NCI-H524 (cell line): ENCODE measurements around the gene PLAU.
A peak's percentile ranks its signal among the peaks of the same experiment; 100 is the strongest.
"Not testable (repeated sequence)": the region's sequence is repeated elsewhere in the genome, so short reads cannot be mapped to it uniquely, and the experiment has no call there.

Experiments used
- DNase-seq, 2 experiments: peaks; one replicate each; lab custom pipeline; 2025; lab: John Stamatoyannopoulos, UW

Gene PLAU

DNA sequence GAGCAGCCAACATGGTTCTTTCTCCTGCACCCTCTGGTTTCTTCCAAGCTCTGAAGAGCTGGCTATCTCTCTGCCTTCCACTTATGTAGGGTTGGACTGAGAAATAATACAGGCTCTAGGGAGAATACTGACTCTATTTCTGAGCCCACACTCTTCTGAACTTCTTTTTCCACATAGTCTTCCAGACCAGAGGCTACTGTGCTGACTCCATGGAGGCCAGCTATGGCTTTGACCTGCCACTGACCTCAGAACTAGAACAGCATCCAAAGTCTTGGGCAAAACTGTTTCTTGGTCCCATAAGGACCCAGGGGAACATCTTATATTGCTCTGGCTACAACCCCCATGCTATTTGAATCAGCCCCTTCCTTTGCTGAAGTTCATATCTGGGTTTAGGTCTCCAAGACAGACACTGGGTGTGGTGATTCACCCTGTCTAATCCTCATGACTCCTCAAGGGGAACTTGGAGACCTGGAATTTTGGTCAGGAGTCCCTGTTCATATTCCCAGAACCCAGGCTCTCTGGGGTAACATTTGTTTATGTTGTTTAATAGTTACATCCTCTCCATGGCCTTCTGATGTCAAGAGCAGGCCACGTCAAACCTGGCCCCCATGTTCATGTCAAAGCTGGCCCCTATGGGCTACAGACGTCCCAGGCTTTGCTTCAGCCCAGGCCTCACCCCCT, 12.1 kb upstream of the PLAU start:
- no peak for DNase-seq

- DNase-seq, result no peak
Observed at GRCh38 chr10:73899423-73899822, 11.5 kb upstream of the PLAU start.

DNA sequence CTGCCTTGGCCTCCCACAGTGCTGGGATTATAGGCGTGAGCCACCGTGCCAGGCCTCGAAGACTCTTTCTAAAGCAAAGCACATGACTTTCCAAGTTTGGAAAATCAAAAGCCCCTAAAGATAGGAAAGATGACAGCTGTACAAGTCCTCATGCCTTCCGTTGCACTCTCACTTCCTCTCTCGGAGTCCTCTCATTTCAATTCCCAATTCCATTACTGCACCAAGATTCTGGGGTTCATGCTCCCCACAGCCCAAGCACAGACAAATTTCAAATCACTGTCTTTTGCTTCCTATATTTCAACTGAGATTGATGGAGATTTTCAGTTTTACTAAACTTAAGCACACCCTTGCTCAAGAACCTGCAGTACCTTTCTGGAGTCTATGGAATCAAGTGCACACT, 10.9 kb upstream of the PLAU start:
- no peak for DNase-seq

GRCh38 chr10:73901261-73901660, 9.7 kb upstream of the PLAU start:
- no peak for DNase-seq

- DNase-seq, result no peak
Observed at GRCh38 chr10:73902351-73902750, 8.6 kb upstream of the PLAU start.

GRCh38 chr10:73905256-73906020, 5.5 kb upstream of the PLAU start:
- DNase-seq, result no peak

GRCh38 chr10:73906524-73907447, 4.1 kb upstream of the PLAU start:
- peak; percentile 47 to 72 for DNase-seq

- peak in 1 of 2 experiments; percentile 2 for DNase-seq
Observed at GRCh38 chr10:73907841-73908517, 3.0 kb upstream of the PLAU start.

GRCh38 chr10:73908853-73909539, 1.9 kb upstream of the PLAU start:
- no peak for DNase-seq

- no peak for DNase-seq
Observed at GRCh38 chr10:73909540-73910115, 1.3 kb upstream of the PLAU start.

DNA sequence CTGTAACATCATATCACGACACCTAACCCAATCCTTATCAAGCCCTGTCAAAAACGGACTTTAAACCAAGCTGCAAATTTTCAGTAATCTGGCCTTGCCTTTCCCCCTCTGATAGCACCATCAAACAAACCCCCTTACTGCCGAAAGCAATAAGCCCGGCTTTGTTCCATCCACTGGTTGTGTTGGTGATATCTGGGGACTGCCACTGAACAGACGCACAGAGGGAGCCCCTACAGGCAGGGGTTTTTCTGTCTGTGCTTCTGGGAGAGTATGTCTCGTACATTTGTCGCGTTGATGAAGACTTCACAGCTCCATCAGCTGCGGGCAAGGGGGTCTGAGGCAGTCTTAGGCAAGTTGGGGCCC, 550 bp upstream of the PLAU start:
- DNase-seq, result peak in 1 of 2 experiments; percentile 6

- no peak for DNase-seq
Observed at GRCh38 chr10:73911553-73912004, 647 bp downstream of the PLAU start.

DNA sequence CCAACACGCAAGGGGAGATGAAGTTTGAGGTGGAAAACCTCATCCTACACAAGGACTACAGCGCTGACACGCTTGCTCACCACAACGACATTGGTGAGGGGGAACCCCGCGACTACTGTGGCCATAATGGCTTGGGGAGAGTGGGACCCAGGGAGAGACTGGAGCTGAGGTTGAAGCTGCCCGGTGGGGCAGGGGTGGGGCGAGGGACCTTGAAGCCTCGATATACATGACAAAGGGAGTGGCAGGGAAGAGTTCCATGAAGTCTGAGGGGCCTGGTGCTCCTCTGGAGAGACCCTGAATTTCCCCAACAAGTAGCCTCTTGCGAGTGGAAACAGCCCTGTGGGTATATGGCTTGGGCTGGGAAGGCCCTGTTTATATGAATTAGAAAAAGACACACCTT, 3.1 kb downstream of the PLAU start:
- DNase-seq, result no peak

DNA sequence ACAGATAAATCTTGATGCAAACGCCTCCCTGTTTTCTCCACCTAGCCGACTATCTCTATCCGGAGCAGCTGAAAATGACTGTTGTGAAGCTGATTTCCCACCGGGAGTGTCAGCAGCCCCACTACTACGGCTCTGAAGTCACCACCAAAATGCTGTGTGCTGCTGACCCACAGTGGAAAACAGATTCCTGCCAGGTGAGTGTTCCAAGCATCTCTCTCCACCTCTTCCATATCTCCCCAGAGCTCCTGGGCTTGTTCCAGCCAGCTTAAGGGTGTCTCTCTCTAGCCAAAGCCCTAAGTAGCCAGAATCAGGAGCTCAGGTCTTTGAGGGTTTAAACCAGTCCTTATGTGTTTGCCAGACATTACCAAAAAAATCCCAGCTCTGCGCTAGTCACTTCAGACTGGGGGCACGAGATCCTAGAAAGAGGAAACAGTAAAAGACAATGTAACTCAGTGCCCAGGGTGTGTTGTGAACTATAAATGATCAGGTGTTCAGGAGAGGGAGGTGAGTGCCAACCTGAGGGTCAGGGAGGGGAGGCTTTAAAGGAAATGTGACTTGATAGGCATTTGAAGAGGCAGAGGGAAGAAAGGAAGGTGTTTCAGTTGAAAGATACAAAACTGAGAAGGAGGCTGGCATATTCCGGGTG, 4.4 kb downstream of the PLAU start:
- DNase-seq, result no peak

DNA sequence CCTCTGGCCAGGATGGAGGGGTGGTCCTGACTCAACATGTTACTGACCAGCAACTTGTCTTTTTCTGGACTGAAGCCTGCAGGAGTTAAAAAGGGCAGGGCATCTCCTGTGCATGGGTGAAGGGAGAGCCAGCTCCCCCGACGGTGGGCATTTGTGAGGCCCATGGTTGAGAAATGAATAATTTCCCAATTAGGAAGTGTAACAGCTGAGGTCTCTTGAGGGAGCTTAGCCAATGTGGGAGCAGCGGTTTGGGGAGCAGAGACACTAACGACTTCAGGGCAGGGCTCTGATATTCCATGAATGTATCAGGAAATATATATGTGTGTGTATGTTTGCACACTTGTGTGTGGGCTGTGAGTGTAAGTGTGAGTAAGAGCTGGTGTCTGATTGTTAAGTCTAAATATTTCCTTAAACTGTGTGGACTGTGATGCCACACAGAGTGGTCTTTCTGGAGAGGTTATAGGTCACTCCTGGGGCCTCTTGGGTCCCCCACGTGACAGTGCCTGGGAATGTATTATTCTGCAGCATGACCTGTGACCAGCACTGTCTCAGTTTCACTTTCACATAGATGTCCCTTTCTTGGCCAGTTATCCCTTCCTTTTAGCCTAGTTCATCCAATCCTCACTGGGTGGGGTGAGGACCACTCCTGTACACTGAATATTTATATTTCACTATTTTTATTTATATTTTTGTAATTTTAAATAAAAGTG, 6.0 kb downstream of the PLAU start:
- DNase-seq, result no peak

- DNase-seq, result no peak
Observed at GRCh38 chr10:73917566-73918305, 6.8 kb downstream of the PLAU start.

DNA sequence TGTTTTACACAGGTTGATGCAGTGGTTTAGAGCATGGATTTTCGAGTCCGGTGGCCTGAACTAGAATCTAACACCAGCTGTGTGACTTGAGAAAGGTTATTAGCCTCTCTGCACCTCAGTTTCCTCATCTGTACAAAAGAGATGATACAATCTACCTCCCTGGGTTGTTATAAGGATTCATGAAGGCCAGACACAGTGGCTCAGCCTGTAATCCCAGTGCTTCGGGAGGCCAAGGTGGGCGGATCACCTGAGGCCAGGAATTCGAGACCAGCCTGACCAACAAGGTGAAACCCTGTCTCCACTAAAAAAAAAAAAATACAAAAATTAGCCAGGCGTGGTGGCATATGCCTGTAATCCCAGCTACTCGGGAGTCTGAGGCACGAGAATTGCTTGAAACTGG, 8.5 kb downstream of the PLAU start:
- not testable (repeated sequence) for DNase-seq

DNA sequence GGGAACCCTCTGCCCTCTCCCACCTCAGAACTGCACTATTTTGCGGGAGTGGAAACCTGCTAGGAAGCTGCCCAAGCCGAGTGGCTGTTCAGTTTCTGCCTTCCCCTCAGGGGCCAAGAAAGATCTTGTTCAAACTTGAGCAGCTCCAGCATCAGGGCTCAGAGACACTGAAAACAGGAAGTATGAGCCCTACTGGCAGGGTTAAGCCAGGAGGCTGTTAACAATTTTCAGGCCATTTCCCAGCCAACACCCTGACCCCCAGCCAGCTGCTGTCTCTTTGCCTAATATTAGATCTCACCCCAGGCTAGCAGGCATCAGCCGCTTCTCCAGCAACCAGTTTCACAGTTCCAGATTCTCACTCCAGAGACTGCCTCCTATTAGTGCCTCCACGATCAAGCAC, 9.2 kb downstream of the PLAU start:
- DNase-seq, result no peak
